ENCODE results near the gene JAG1. TPM values are rescaled to one million over a fixed set of nuclear protein-coding genes. Genes with fewer than 3 reads are reported as not detected.

Gene JAG1
- total and polyA plus RNA-seq, 9 of the 15 experiments (the other 6 are each of a cell fraction or from before 2014, with no cell fraction given) = 0.04 to 0.40 (median 0.07) TPM

GRCh38 chr20:10666221-10667076 lies 7.3 kb downstream of the JAG1 start:
- no peak overlapping the region for H2AFZ ChIP-seq (ENCODE audit: low read depth, low read length)
- intact Hi-C loops (cut with micrococcal nuclease) = no loop called here
- BruUV-seq (replicated peaks) = no TSS peak
- WGBS (ENCODE audit: insufficient coverage, low coverage, missing lambda C conversion rate) = 0% methylated on average over 6 of the region's 7 CpGs
- H3K9me3 ChIP-seq (replicated peaks; ENCODE audit: control insufficient read depth, insufficient read depth, low read depth, low read length) = no peaks in the 10 kb centered on the region
- TF ChIP-seq ZNF134 (CRISPR knock-in tag; conservative IDR thresholded peaks at IDR 0.05) (no peak), ZNF830 (CRISPR knock-in tag; IDR thresholded peaks at IDR 0.05) (no peak), DIDO1 (tag; IDR thresholded peaks at IDR 0.05; ENCODE audit: low read depth) (no peak), GATAD2A (IDR thresholded peaks at IDR 0.05) (no peak), FOXJ3 (CRISPR knock-in tag; IDR thresholded peaks at IDR 0.05) (no peak), KDM5B (IDR thresholded peaks at IDR 0.05; ENCODE audit: insufficient replicate concordance, low read depth, low read length) (no peak), RAD51 (IDR thresholded peaks at IDR 0.05; ENCODE audit: borderline replicate concordance, low read depth) (no peak), NCOA6 (IDR thresholded peaks at IDR 0.05) (no peak), ESRRA (IDR thresholded peaks at IDR 0.05; ENCODE audit: borderline replicate concordance, low read depth) (no peak), CREB3 (tag; conservative IDR thresholded peaks at IDR 0.05; ENCODE audit: low read depth) (no peak), SOX6 (IDR thresholded peaks at IDR 0.05) (no peak)
- TF ChIP-seq, protein P1, sequence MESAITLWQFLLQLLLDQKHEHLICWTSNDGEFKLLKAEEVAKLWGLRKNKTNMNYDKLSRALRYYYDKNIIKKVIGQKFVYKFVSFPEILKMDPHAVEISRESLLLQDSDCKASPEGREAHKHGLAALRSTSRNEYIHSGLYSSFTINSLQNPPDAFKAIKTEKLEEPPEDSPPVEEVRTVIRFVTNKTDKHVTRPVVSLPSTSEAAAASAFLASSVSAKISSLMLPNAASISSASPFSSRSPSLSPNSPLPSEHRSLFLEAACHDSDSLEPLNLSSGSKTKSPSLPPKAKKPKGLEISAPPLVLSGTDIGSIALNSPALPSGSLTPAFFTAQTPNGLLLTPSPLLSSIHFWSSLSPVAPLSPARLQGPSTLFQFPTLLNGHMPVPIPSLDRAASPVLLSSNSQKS (CRISPR knock-in tag; IDR thresholded peaks at IDR 0.05) = no peak
- TF ChIP-seq, protein P2, sequence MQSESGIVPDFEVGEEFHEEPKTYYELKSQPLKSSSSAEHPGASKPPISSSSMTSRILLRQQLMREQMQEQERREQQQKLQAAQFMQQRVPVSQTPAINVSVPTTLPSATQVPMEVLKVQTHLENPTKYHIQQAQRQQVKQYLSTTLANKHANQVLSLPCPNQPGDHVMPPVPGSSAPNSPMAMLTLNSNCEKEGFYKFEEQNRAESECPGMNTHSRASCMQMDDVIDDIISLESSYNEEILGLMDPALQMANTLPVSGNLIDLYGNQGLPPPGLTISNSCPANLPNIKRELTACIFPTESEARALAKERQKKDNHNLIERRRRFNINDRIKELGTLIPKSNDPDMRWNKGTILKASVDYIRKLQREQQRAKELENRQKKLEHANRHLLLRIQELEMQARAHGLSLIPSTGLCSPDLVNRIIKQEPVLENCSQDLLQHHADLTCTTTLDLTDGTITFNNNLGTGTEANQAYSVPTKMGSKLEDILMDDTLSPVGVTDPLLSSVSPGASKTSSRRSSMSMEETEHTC (IDR thresholded peaks at IDR 0.05) = no peak
- TF ChIP-seq, protein P3, sequence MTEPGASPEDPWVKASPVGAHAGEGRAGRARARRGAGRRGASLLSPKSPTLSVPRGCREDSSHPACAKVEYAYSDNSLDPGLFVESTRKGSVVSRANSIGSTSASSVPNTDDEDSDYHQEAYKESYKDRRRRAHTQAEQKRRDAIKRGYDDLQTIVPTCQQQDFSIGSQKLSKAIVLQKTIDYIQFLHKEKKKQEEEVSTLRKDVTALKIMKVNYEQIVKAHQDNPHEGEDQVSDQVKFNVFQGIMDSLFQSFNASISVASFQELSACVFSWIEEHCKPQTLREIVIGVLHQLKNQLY (CRISPR knock-in tag; conservative IDR thresholded peaks at IDR 0.05) = no peak
- in situ Hi-C loops (cut with MboI) = no loop called here
- no peak for FAIRE-seq
- H3K36me3 ChIP-seq (ENCODE audit: control insufficient read depth, insufficient read depth, low read length) = no peaks in the 10 kb centered on the region
- ChIA-PET POLR2A (no interaction called here), CTCF (ENCODE audit: low intra/inter-chr PET ratio) (no interaction called here)
- H4K20me1 ChIP-seq (replicated peaks; ENCODE audit: control insufficient read depth, insufficient read depth, low read length) = no peaks in the 10 kb centered on the region
- DNase-seq (ENCODE audit: extremely low read depth in 1 of 4, low spot score in 3 of 4) = no peak
- no peaks in the 10 kb centered on the region for H3K9me1 ChIP-seq (ENCODE audit: control insufficient read depth, insufficient read depth, low read length)
- peaks cover 0 to 25% of the 10 kb centered on the region in 2 experiments; a peak in 2 of 5 replicates for H3K27me3 ChIP-seq (ENCODE audit: control insufficient read depth in 2 of 2, insufficient read depth in 2 of 2, low read length in 2 of 2)
- H3K9ac ChIP-seq (ENCODE audit: insufficient read depth in 1 of 2, low read depth in 2 of 2, low read length in 2 of 2) = no peak overlapping the region
- H3K27ac ChIP-seq (ENCODE audit: extremely low read depth, low read depth, low read length) = no peak overlapping the region
- H3K4me2 ChIP-seq (ENCODE audit: insufficient read depth, low read length) = no peak overlapping the region
- H3K79me2 ChIP-seq (ENCODE audit: control insufficient read depth, insufficient read depth, low read length) = no peaks in the 10 kb centered on the region
- no peak for ATAC-seq
- no peak overlapping the region for H3K4me3 ChIP-seq
- peaks cover 0 to under 1% of the 10 kb centered on the region in 2 experiments; a peak in 1 of 5 replicates for H3K4me1 ChIP-seq (replicated peaks in 1 of 2; ENCODE audit: control insufficient read depth in 2 of 2, insufficient read depth in 2 of 2, low read length in 2 of 2)

Data from K562 (cell line).